Right cardiac atrium (tissue), 5 donors: Measurements from ENCODE around the gene FYTTD1. TPM values are rescaled to one million over a fixed set of nuclear protein-coding genes. Genes with fewer than 3 reads are reported as not detected.

ENCODE experiments used
- ATAC-seq, 2 donors: fragments of 200-7000 bp; cut with Tn5 transposase; one replicate each; pipeline versions ENCODE4 v1.8.0 to v1.9.1; 2020; ENCODE audit warnings: moderate library complexity in 2 of 2, mild to moderate bottlenecking in 1 of 2
- DNase-seq, 3 donors: peaks; one replicate each; pipeline ENCODE4 v3.0.0-alpha.2; 2020
- H3K27ac ChIP-seq: one replicate; pipeline ENCODE4 v1.5.1; 2013; ENCODE audit warnings: mild to moderate bottlenecking, low read length, control low read depth, moderate library complexity
- H3K27me3 ChIP-seq: one replicate; pipeline ENCODE4 v1.6.1; 2013; ENCODE audit not compliant: control insufficient read depth, insufficient read depth
- H3K4me1 ChIP-seq: one replicate; pipeline ENCODE4 v1.6.1; 2013; ENCODE audit warnings: low read length; ENCODE audit not compliant: control insufficient read depth, insufficient read depth
- H3K4me3 ChIP-seq: one replicate; pipeline ENCODE4 v1.5.1; 2013; ENCODE audit warnings: low read length, control low read depth
- H3K9me3 ChIP-seq: one replicate; pipeline ENCODE4 v1.6.1; 2013; ENCODE audit warnings: low read length; ENCODE audit not compliant: control insufficient read depth
- WGBS: extraction: QIAGEN DNeasy Blood & Tissue Kit; methylation state at CpG from one replicate; pipeline ENCODE4 v1.1.7; 2013; 5-methylcytosine and 5-hydroxymethylcytosine counted together
- intact Hi-C, 4 donors: fragments of 100-400 bp; cut with DNase I; formaldehyde crosslinking; loops; one replicate each; pipeline versions ENCODE4 v1.11.0 to v1.14.0; 2022 to 2023
- polyA plus RNA-seq: library from polyadenylated mRNA; stranded (reverse); fragments of 200-250 nt; gene quantifications from one replicate; pipeline ENCODE4 v1.2.3, GENCODE V29; 2013
- total RNA-seq, 4 donors: library from RNA; stranded (reverse); fragmentation: NEBNext Ultra II Directional; extraction: Animal tissue kit (Norgen Biotek cat#: 25700); gene quantifications; one replicate each; pipeline ENCODE4 v1.2.1, GENCODE V29; 2021
- donor health status: healthy with polysubstance abuse.
- donor health status: DM: no; HTN: yes; CAD: no.
- donor health status: DM: no; HTN: no; CAD: no.
- donor health status: DM: no; HTN: yes; CAD: no; lungs with severe emphysema.
- donor health status: DM: yes; HTN: yes; CAD: no.

FYTTD1 gene
- total and polyA plus RNA-seq, 5 donors: 17.2 to 61.0 (median 58.0) TPM

DNA sequence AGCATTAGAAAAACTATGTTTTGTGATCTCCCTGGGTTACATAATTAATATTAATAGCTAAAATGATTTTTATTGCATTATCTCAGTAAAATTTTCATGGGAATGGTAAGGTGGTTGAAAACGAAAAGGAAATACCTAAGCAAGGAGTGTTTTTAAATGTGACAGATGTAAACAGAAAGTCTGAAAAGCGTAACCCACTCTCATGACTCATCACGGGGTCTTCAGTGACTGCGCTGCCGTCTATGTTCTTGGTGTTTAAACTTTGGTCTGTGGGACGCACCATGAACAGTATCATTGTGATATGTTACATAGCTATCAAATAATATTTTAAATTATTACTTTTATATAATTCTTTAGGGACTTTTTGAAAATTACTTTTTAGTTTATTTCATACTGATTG is 61.2 kb downstream of the FYTTD1 start:
- H3K27me3 ChIP-seq: no peaks in the 10 kb centered on the region
- intact Hi-C loops: no loop called here
- H3K27ac ChIP-seq: no peak overlapping the region
- no peak for DNase-seq
- peaks cover 4% of the 10 kb centered on the region for H3K4me1 ChIP-seq
- H3K4me3 ChIP-seq: no peak overlapping the region
- no peaks in the 10 kb centered on the region for H3K9me3 ChIP-seq
- no peak for ATAC-seq
- 81% methylated on average over 6 of the region's 6 CpGs for WGBS

DNA sequence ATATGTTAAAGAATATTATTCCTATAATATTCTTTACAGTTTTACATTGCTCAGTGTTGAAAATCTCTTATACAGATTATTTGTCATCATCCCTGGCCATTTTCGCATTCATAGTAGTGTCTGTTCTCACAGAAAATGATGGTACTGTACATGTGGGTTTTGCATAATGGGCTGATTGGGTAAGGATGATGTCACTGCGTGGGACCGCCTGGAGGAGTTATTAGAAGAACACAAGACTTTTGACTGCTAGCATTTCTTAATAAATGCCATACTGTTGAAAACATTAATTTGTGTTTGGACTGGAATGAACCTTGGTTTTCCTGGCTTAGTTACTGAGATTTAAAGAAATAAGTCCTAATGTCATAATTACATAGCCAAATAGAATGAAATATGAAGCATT is 61.7 kb downstream of the FYTTD1 start:
- H3K4me3 ChIP-seq: no peak overlapping the region
- H3K9me3 ChIP-seq: no peaks in the 10 kb centered on the region
- DNase-seq (peak in 2 of 3 donors; percentile 63 to 75), ATAC-seq (peak; percentile 74 to 79)
- intact Hi-C loops: no loop called here
- H3K27me3 ChIP-seq: no peaks in the 10 kb centered on the region
- H3K27ac ChIP-seq: no peak overlapping the region
- 56% methylated on average over 3 of the region's 3 CpGs for WGBS
- peaks cover 4% of the 10 kb centered on the region for H3K4me1 ChIP-seq

DNA sequence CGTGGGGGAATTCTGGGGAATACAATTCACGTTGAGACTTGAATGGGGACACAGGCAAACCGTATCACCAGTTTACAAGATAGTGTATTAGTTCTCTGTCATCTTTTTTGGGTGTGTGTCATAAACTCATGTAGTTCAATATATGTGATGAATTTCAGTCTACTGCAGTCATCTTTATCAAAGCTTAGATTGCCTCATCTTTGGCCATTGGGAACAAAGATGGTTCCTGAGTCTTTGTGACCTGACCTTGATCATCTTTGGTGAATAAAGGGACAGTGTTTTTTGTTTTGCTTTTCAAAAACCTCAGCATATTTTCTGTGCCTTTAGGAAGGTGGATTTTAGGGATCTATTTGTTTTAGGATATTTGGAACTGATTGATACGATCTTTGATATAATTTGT is 64.7 kb downstream of the FYTTD1 start:
- Histone ChIP-seq H3K27ac (no peak overlapping the region), H3K4me3 (no peak overlapping the region), H3K27me3 (no peaks in the 10 kb centered on the region), H3K4me1 (peaks cover 1% of the 10 kb centered on the region), H3K9me3 (no peaks in the 10 kb centered on the region)
- 90% methylated on average over 4 of the region's 4 CpGs for WGBS
- no peak for DNase-seq
- no peak for ATAC-seq
- intact Hi-C loops: no loop called here

DNA sequence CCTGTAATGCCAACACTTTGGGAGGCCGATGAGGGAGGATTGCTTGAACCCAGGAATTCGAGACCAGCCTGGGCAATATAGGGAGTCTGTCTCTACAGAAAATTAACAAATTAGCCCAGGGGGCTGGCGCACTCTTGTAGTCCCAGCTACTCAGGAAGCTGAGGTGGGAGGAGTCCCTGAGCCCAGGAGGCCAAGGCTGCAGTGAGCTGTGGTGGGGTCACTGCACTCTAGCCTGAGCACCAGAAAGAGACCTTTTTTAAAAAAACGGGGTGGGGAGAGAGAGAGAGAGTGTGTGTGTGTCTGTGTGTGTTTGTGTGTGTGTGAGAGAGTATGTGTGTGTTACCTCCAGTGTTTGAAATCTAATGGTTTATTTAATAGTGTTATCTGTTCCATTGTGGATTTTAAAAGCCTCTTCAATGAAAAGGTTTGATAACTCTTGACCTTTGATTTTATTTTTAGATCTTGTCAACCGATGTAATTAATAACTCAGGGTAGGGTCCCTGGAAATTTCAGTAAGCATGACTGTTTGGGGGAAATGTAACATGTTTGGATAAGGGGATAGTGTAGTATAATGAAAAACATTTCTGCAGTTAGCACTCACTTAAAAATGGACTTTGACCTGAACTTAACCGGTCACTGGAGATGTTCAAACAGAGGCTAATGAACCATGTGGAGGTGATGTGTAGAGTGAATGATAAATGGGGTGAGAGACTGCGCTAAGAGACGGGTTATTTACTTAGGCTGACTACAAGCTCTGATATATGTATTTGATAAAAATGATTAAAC is 71.1 kb downstream of the FYTTD1 start:
- no peaks in the 10 kb centered on the region for H3K27me3 ChIP-seq
- H3K9me3 ChIP-seq: no peaks in the 10 kb centered on the region
- 71% methylated on average over 8 of the region's 8 CpGs for WGBS
- intact Hi-C loops: no loop called here
- ATAC-seq: no peak
- no peak for DNase-seq
- H3K4me3 ChIP-seq: no peak overlapping the region
- H3K4me1 ChIP-seq: no peaks in the 10 kb centered on the region
- H3K27ac ChIP-seq: no peak overlapping the region

DNA sequence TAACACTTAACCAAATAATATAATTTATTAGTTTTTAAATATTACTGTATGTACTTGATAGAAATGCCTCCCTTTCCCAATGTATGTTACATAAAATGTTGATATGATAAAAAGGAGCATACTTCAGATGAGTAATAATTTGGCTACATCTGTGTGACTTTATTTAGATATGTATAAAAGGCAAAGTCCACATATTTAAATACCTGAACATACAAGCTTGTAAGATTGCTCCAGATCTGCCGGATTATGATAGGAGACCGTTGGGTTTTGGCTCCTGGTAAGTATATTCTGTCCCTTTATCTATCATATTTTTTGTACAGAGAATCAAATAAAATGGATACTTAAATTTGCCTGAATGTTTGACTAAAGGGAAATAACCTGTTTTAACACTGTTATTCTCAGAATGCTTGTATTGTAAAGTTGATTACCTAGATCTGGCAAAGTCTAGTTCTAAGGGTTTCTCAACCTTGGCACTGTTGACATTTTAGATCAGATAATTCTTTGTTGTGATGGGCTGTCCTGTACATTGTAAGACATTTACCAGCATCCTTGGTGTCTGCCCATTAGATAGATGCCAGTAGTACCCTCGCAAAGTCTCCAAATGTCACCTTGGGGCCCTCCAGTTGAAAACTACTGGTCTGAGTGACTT is 79.8 kb downstream of the FYTTD1 start:
- Histone ChIP-seq H3K4me3 (no peak overlapping the region), H3K4me1 (no peaks in the 10 kb centered on the region), H3K9me3 (no peaks in the 10 kb centered on the region), H3K27ac (no peak overlapping the region), H3K27me3 (no peaks in the 10 kb centered on the region)
- DNase-seq (no peak), ATAC-seq (no peak)
- intact Hi-C loops: no loop called here
- 95% methylated on average over 3 of the region's 3 CpGs for WGBS

DNA sequence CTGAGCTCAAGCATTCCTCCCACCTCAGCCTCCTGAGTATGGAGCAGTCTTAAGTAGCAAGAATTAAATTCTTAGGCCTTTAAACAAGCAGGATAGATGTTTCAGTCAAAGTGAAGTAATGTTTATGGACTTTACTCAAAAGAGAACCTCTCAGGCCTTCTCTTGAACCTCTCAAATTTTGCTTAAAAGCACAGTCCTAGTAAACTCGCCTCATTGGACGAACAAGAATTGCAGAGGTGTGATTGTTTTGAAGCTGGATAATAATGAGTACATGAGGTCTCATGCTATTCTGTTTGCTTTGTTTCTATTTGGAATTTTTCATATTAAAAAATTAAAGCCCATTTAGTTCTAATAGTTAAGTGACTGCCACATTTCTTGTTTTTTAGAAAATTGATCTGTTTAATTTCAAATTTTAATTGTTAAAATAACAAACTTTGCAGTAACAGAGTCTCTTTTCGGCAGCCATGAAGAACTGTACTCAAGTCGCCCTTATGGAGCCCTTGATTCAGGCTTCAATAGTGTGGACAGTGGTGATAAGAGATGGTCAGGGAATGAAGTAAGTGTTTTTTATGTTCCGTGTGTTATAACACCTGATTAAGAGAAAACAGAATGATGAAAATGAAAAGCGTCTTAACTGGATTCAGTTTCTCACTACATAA is 80.8 kb downstream of the FYTTD1 start:
- 58% methylated on average over 6 of the region's 6 CpGs for WGBS
- Histone ChIP-seq H3K9me3 (no peaks in the 10 kb centered on the region), H3K27ac (no peak overlapping the region), H3K4me3 (no peak overlapping the region), H3K27me3 (no peaks in the 10 kb centered on the region), H3K4me1 (no peaks in the 10 kb centered on the region)
- no peak for ATAC-seq
- DNase-seq: no peak
- intact Hi-C loops: no loop called here

DNA sequence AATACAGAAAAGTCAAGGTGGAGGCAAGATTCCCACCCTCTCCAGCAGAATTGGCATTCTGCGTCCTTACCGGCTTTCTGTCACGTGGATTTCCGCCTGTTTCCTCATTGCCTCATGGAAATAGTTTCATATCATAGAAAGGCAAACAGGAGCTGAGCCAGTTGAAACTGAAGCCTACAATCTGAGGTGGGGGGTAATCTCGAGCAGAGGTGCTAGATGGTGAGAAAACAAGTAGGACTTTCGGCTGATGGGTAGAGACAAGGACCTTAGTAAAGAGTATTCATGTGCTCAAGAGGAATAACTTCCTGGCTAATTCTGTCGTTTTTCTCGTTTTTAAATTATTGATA is 81.3 kb downstream of the FYTTD1 start:
- Histone ChIP-seq H3K27ac (no peak overlapping the region), H3K27me3 (no peaks in the 10 kb centered on the region), H3K4me3 (no peak overlapping the region), H3K4me1 (no peaks in the 10 kb centered on the region), H3K9me3 (no peaks in the 10 kb centered on the region)
- intact Hi-C loops: no loop called here
- DNase-seq: no peak
- WGBS: 76% methylated on average over 8 of the region's 8 CpGs
- no peak for ATAC-seq

DNA sequence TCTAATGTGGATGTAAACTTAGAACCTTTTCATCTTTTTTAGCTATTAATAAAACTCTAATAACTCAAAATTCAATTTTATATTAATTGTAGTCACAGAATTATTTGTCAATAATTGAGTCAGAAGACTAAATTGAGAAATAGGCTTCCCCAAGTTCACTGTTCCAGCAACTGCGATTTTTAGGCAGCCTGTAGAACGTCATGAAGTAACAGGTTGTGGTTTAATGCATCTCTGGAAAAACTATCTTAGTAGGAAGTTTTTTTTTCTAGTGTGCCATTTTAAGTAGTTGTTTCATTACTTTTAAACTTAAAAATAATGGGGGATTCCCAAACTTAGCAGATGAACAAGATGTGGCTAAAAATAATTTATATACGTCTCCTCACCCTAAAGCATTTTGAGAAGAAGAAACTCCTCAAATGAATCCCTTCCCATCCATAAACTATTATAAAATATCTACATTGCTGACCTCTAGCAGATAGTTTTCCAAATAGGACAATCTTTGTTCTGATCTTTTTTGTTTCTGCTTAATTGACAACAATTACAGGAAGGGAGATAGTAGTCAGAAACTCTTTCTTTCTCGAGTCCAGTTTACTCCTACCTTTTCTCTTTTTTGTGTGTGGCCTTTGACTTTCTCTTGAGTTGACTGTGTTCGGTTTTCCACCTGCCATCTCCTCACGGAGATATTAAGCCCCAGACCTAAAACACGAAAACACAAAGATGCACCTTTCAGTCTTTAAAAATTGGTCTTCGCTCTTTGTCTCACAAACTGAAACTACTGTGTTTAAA is 84.4 kb downstream of the FYTTD1 start:
- Histone ChIP-seq H3K27me3 (no peaks in the 10 kb centered on the region), H3K4me1 (no peaks in the 10 kb centered on the region), H3K9me3 (no peaks in the 10 kb centered on the region), H3K4me3 (no peak overlapping the region), H3K27ac (no peak overlapping the region)
- no peak for ATAC-seq
- DNase-seq: no peak
- 88% methylated on average over 8 of the region's 8 CpGs for WGBS
- intact Hi-C loops: no loop called here

DNA sequence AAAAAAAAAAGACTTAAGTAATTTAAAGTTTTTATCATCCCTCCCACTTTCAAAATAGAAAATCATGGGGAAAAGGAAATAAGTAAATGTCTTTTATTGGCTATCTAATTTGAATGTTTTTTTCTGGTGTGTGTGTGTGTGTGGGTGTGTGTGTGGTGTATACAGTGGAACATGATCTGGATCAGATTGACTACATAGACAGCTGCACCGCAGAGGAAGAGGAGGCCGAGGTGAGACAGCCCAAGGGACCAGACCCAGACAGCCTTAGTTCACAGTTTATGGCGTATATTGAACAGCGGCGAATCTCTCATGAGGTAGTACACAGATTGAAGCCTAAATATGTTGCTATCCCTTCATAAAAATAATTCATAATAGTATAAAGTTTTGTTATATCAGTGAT is 85.8 kb downstream of the FYTTD1 start:
- intact Hi-C loops: no loop called here
- Histone ChIP-seq H3K4me3 (no peak overlapping the region), H3K27me3 (no peaks in the 10 kb centered on the region), H3K4me1 (no peaks in the 10 kb centered on the region), H3K27ac (no peak overlapping the region), H3K9me3 (no peaks in the 10 kb centered on the region)
- 92% methylated on average over 5 of the region's 5 CpGs for WGBS
- DNase-seq (no peak), ATAC-seq (no peak)

DNA sequence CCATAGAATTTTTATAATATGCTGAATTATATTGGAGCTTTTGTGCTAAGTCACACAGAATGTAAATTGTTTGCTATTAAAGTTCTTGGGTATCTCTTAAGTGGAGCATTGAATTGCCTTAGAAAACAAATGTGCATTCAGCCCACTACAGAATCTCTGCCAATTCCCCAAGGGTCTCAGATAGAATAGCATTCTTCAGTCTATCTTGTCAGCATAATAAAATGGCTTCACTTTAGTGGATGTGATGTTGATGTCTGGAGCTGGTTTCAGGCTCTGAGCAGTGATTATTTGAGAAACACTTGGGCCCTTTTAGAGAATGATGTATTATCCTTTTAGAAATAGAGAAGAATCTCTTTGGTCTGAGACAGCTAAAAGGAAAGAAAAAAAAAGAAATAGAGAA is 86.6 kb downstream of the FYTTD1 start:
- DNase-seq (no peak), ATAC-seq (no peak)
- no peaks in the 10 kb centered on the region for H3K27me3 ChIP-seq
- H3K27ac ChIP-seq: no peak overlapping the region
- no peaks in the 10 kb centered on the region for H3K9me3 ChIP-seq
- intact Hi-C loops: no loop called here
- H3K4me3 ChIP-seq: no peak overlapping the region
- no peaks in the 10 kb centered on the region for H3K4me1 ChIP-seq
